COLO668 (cell line): ENCODE results near the gene FARP1.

Source experiments
- DNase-seq: peaks from one replicate; lab custom pipeline; 2025; ENCODE audit not compliant: unreplicated experiment; lab: John Stamatoyannopoulos, UW

FARP1 gene

GRCh38 chr13:98490195-98490836, 347.4 kb downstream of the FARP1 start:
- no peak for DNase-seq

- no peak for DNase-seq
Observed at GRCh38 chr13:98490866-98491265, 348.0 kb downstream of the FARP1 start.

GRCh38 chr13:98492335-98493041, 349.6 kb downstream of the FARP1 start:
- DNase-seq: no peak

- DNase-seq: no peak
Observed at GRCh38 chr13:98493042-98493712, 350.3 kb downstream of the FARP1 start.

- DNase-seq: no peak
Observed at GRCh38 chr13:98494769-98495168, 351.9 kb downstream of the FARP1 start.

GRCh38 chr13:98495627-98496478, 353.0 kb downstream of the FARP1 start:
- DNase-seq: no peak

- DNase-seq: no peak
Observed at GRCh38 chr13:98496479-98496791, 353.5 kb downstream of the FARP1 start.

GRCh38 chr13:98496966-98497365, 354.1 kb downstream of the FARP1 start:
- no peak for DNase-seq

- no peak for DNase-seq
Observed at GRCh38 chr13:98500963-98501421, 358.1 kb downstream of the FARP1 start.

GRCh38 chr13:98503175-98504028, 360.5 kb downstream of the FARP1 start:
- no peak for DNase-seq

GRCh38 chr13:98504029-98504351, 361.1 kb downstream of the FARP1 start:
- DNase-seq: no peak

GRCh38 chr13:98504371-98504963, 361.6 kb downstream of the FARP1 start:
- no peak for DNase-seq
